PC-3 (cell line): ENCODE measurements around the gene CERT1. TPM values are rescaled to one million over a fixed set of nuclear protein-coding genes. Genes with fewer than 3 reads are reported as not detected.

ENCODE experiments used
- ATAC-seq: fragments of 200-7000 bp; cut with Tn5 transposase; 2 replicates; pipeline ENCODE4 v1.9.1; 2020; ENCODE audit warnings: mild to moderate bottlenecking, moderate library complexity
- BruUV-seq: library from RNA; stranded (reverse); fragments of 400-500 nt; replicated peaks from 2 replicates; lab custom pipeline; 2021; lab: Mats Ljungman, UMichigan
- CTCF ChIA-PET: fragments of 300-600 bp; sonication (Branson Sonifier 250); formaldehyde crosslinking; loops from one replicate; lab custom pipeline; 2022; ENCODE audit warnings: antibody characterized with exemption; lab: Charles Lee
- POLR2A ChIA-PET: fragments of 300-600 bp; sonication (Branson Sonifier 250); formaldehyde crosslinking; loops from one replicate; lab custom pipeline; 2022; ENCODE audit warnings: antibody characterized with exemption; ENCODE audit not compliant: unreplicated experiment; lab: Charles Lee
- DNase-seq: peaks from one replicate; pipeline ENCODE4 v3.0.0-alpha.2; 2015
- H2AFZ ChIP-seq: fragments of 300-600 bp; sonication (generic); 2 replicates; pipeline ENCODE4 v1.6.0; 2016; ENCODE audit warnings: antibody characterized with exemption, low read length
- H3F3A ChIP-seq: fragments of 300-600 bp; sonication (generic); one replicate; pipeline ENCODE4 v1.6.0; 2017; ENCODE audit warnings: antibody characterized with exemption, low read length, control low read depth, mild to moderate bottlenecking; ENCODE audit not compliant: unreplicated experiment
- H3K27ac ChIP-seq: fragments of 300-600 bp; sonication (generic); 2 replicates; pipeline ENCODE4 v1.5.1; 2016; ENCODE audit warnings: mild to moderate bottlenecking, low read length
- H3K27me3 ChIP-seq: fragments of 300-600 bp; sonication (generic); 2 replicates; pipeline ENCODE4 v1.6.1; 2016; ENCODE audit warnings: low read length, mixed read lengths
- H3K36me3 ChIP-seq: fragments of 300-600 bp; sonication (generic); 2 replicates; pipeline ENCODE4 v1.6.1; 2016; ENCODE audit warnings: low read depth, mixed run types, low read length, mixed read lengths
- H3K4me1 ChIP-seq: fragments of 300-600 bp; sonication (generic); 2 replicates; pipeline ENCODE4 v1.5.1; 2016; ENCODE audit warnings: low read length; ENCODE audit not compliant: insufficient read depth
- H3K4me2 ChIP-seq: fragments of 300-600 bp; sonication (generic); 2 replicates; pipeline ENCODE4 v1.6.0; 2016; ENCODE audit warnings: low read length
- H3K4me3 ChIP-seq: fragments of 300-600 bp; sonication (generic); 2 replicates; pipeline ENCODE4 v1.5.1; 2016; ENCODE audit warnings: mild to moderate bottlenecking, low read length, mixed read lengths
- H3K79me2 ChIP-seq: fragments of 300-600 bp; sonication (generic); 2 replicates; pipeline ENCODE4 v1.6.1; 2017; ENCODE audit warnings: low read length, mixed read lengths
- H3K9ac ChIP-seq: fragments of 300-600 bp; sonication (generic); 2 replicates; pipeline ENCODE4 v1.6.0; 2016; ENCODE audit warnings: mild to moderate bottlenecking, low read length
- H3K9me2 ChIP-seq: fragments of 300-600 bp; sonication (generic); replicated peaks from 2 replicates; pipeline ENCODE4 v1.6.1; 2016; ENCODE audit warnings: mixed run types, low read length, mixed read lengths
- H3K9me3 ChIP-seq: fragments of 300-600 bp; sonication (generic); 2 replicates; pipeline ENCODE4 v1.6.1; 2016; ENCODE audit warnings: low read length, mixed read lengths
- H4K20me1 ChIP-seq: fragments of 300-600 bp; sonication (generic); 2 replicates; pipeline ENCODE4 v1.6.1; 2016; ENCODE audit warnings: low read length, mixed read lengths
- CTCF ChIP-seq: fragments of 300-600 bp; sonication (generic); conservative IDR thresholded peaks from 2 replicates; pipeline ENCODE4 v1.5.1; 2017; ENCODE audit warnings: antibody characterized with exemption, low read depth, mild to moderate bottlenecking, low read length
- EZH2 ChIP-seq: fragments of 300-600 bp; sonication (generic); IDR thresholded peaks from one replicate; pipeline ENCODE4 v1.6.1; 2017; ENCODE audit warnings: antibody characterized with exemption, mild to moderate bottlenecking, low read length; ENCODE audit not compliant: unreplicated experiment
- EZH2phosphoT487 ChIP-seq: fragments of 300-600 bp; sonication (generic); IDR thresholded peaks from 2 replicates; pipeline ENCODE4 v1.6.1; 2018; ENCODE audit warnings: mild to moderate bottlenecking, antibody characterized with exemption, low read length, borderline replicate concordance
- intact Hi-C: fragments of 100-400 bp; cut with micrococcal nuclease; formaldehyde crosslinking; loops from 2 replicates; pipeline ENCODE4 v1.9.0; 2023
- total RNA-seq: library from RNA; depleted of rRNA; stranded (reverse); fragments of >200 nt; gene quantifications from 2 replicates; pipeline ENCODE4 v1.2.3, GENCODE V29; 2014

The CERT1 gene
- total RNA-seq, 1 experiment from 2014 or later: 5.6 TPM

- Histone ChIP-seq H4K20me1 (no peaks in the 10 kb centered on the region), H3K9me2 (no peaks in the 10 kb centered on the region), H3F3A (no peaks in the 10 kb centered on the region), H3K9ac (no peak overlapping the region), H3K4me1 (no peaks in the 10 kb centered on the region), H3K27ac (no peak overlapping the region), H3K79me2 (peaks cover 30% of the 10 kb centered on the region), H3K9me3 (0 out of 2 replicates have a peak, but pooled peaks cover 2% of the 10 kb centered on the region), H3K4me2 (no peak overlapping the region), H3K4me3 (no peak overlapping the region), H3K27me3 (no peaks in the 10 kb centered on the region), H3K36me3 (no peaks in the 10 kb centered on the region; the same call in 1 of the 2 replicates), H2AFZ (no peak overlapping the region)
- ATAC-seq (no peak), DNase-seq (no peak)
- CTCF ChIA-PET: no interaction called here
- POLR2A ChIA-PET: no interaction called here
- intact Hi-C loops: no loop called here
- no TSS peak for BruUV-seq
- TF ChIP-seq EZH2phosphoT487 (no peak), EZH2 (no peak)
These were observed 36.1 kb downstream of the CERT1 start for GRCh38 chr5:75475364-75475763.

DNA sequence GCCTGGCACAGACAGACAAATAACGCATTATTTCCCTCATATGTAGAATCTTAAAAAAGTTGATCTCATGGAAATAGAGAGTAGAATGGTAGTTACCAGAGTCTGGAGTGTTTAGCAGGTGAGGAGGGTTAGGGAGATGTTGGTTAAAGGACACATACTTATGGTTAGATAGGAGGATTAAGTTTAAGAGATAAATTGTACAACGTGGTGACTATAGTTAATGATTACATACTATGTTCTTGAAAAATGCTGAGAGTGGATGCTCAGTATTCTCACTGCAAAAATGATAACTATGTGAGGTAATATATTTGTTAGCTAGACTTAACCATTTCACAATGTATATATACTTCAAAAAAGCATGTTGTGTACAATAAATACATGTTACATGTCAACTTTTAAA is 38.0 kb downstream of the CERT1 start:
- ChIA-PET CTCF (no interaction called here), POLR2A (no interaction called here)
- BruUV-seq: no TSS peak
- Histone ChIP-seq H3K4me1 (no peaks in the 10 kb centered on the region), H2AFZ (no peak overlapping the region), H3F3A (no peaks in the 10 kb centered on the region), H3K4me3 (no peak overlapping the region), H3K9ac (no peak overlapping the region), H3K27me3 (no peaks in the 10 kb centered on the region), H3K4me2 (no peak overlapping the region), H3K27ac (no peak overlapping the region), H3K9me3 (peaks cover 17% of the 10 kb centered on the region; the same call in 1 of the 2 replicates), H4K20me1 (no peaks in the 10 kb centered on the region), H3K9me2 (no peaks in the 10 kb centered on the region), H3K79me2 (peaks cover 48% of the 10 kb centered on the region), H3K36me3 (no peaks in the 10 kb centered on the region; the same call in 1 of the 2 replicates)
- intact Hi-C loops: no loop called here
- TF ChIP-seq CTCF (no peak), EZH2 (no peak), EZH2phosphoT487 (no peak)
- DNase-seq (no peak), ATAC-seq (no peak)

GRCh38 chr5:75472973-75473372 is 38.5 kb downstream of the CERT1 start:
- Histone ChIP-seq H3K36me3 (no peaks in the 10 kb centered on the region; the same call in 1 of the 2 replicates), H2AFZ (no peak overlapping the region), H3F3A (no peaks in the 10 kb centered on the region), H3K9ac (no peak overlapping the region), H3K4me3 (no peak overlapping the region), H3K27ac (no peak overlapping the region), H3K27me3 (no peaks in the 10 kb centered on the region), H3K79me2 (peaks cover 52% of the 10 kb centered on the region), H3K9me2 (no peaks in the 10 kb centered on the region), H3K9me3 (peaks cover 17% of the 10 kb centered on the region; the same call in 1 of the 2 replicates), H3K4me1 (no peaks in the 10 kb centered on the region), H4K20me1 (no peaks in the 10 kb centered on the region), H3K4me2 (no peak overlapping the region)
- no peak for DNase-seq
- ChIA-PET CTCF (no interaction called here), POLR2A (no interaction called here)
- TF ChIP-seq EZH2phosphoT487: no peak
- no peak for TF ChIP-seq EZH2
- TF ChIP-seq CTCF: no peak
- intact Hi-C loops: no loop called here
- BruUV-seq: no TSS peak
- no peak for ATAC-seq
